Spleen (tissue), 11 donors: Measurements from ENCODE around the gene CROCC2. TPM values are rescaled to one million over a fixed set of nuclear protein-coding genes. Genes with fewer than 3 reads are reported as not detected.
A peak's percentile ranks its signal among the peaks of the same experiment; 100 is the strongest.

ENCODE experiments used
- DNase-seq: peaks from one replicate; pipeline ENCODE4 v3.0.0-alpha.2; 2020
- H3K27ac ChIP-seq, 8 donors: fragments of 200-600 bp; sonication (generic) in 7 of 8; 1 replicate in 4 of 8; 2 replicates in 4 of 8; pipeline versions ENCODE4 v1.5.0 to v1.8.0; 2016 to 2021; ENCODE audit warnings: inconsistent platforms in 4 of 8, mild to moderate bottlenecking in 4 of 8, moderate library complexity in 1 of 8
- H3K27me3 ChIP-seq, 7 donors: fragments of 200-600 bp; sonication (generic) in 6 of 7; replicated peaks in 1 of 7; 1 replicate in 4 of 7; 2 replicates in 3 of 7; pipeline versions ENCODE4 v1.5.0 to v1.8.0; 2016 to 2021; ENCODE audit warnings: inconsistent platforms in 3 of 7, mild to moderate bottlenecking in 1 of 7
- H3K36me3 ChIP-seq, 6 donors: fragments of 200-600 bp; sonication (generic) in 5 of 6; 1 replicate in 4 of 6; 2 replicates in 2 of 6; pipeline versions ENCODE4 v1.5.0 to v1.8.0; 2016 to 2021; ENCODE audit warnings: inconsistent platforms in 2 of 6
- H3K4me1 ChIP-seq, 6 donors: fragments of 200-600 bp; sonication (generic) in 5 of 6; 1 replicate in 3 of 6; 2 replicates in 3 of 6; pipeline versions ENCODE4 v1.5.0 to v1.8.0; 2016 to 2021; ENCODE audit warnings: inconsistent platforms in 3 of 6
- H3K4me3 ChIP-seq, 8 donors: fragments of 200-600 bp; sonication (generic) in 7 of 8; 1 replicate in 4 of 8; 2 replicates in 4 of 8; pipeline versions ENCODE4 v1.5.0 to v1.8.0; 2016 to 2021; ENCODE audit warnings: inconsistent platforms in 4 of 8, mild to moderate bottlenecking in 4 of 8, moderate library complexity in 2 of 8
- H3K9me3 ChIP-seq, 8 donors: fragments of 200-600 bp; sonication (generic) in 7 of 8; 1 replicate in 4 of 8; 2 replicates in 4 of 8; pipeline versions ENCODE4 v1.5.0 to v1.8.0; 2016 to 2021; ENCODE audit warnings: inconsistent platforms in 4 of 8
- CTCF ChIP-seq, 11 experiments: fragments of 200-600 bp in 7 of 11; fragments of 450-650 bp in 4 of 11; sonication (generic) in 4 of 11; IDR thresholded peaks in 8 of 11; conservative IDR thresholded peaks in 3 of 11; 1 replicate in 7 of 11; 2 replicates in 4 of 11; pipeline versions ENCODE4 v1.4.0 to v1.8.0; 2016 to 2021; ENCODE audit warnings: antibody characterized with exemption in 11 of 11, inconsistent platforms in 4 of 11, mild to moderate bottlenecking in 1 of 11
- POLR2A ChIP-seq, 3 donors: fragments of 450-650 bp; IDR thresholded peaks; one replicate each; pipeline ENCODE4 v1.5.1; 2017; ENCODE audit warnings: antibody characterized with exemption in 3 of 3, mild to moderate bottlenecking in 1 of 3
- POLR2AphosphoS5 ChIP-seq, 3 donors: sonication (generic); formaldehyde crosslinking; IDR thresholded peaks; one replicate each; pipeline ENCODE4 v1.5.1; 2017; ENCODE audit warnings: antibody characterized with exemption in 3 of 3
- WGBS, 5 donors: extraction: QIAGEN DNeasy Blood & Tissue Kit in 3 of 5; methylation state at CpG; one replicate each; pipeline versions ENCODE4 v1.1.5 to v1.1.7; 2013 to 2018; 5-methylcytosine and 5-hydroxymethylcytosine counted together
- intact Hi-C: fragments of 100-400 bp; cut with DNase I; formaldehyde crosslinking; loops from one replicate; pipeline ENCODE4 v1.15.0; 2023; ENCODE audit warnings: low total_unique reads
- polyA plus RNA-seq, 3 donors: library from polyadenylated mRNA; stranded (reverse); fragments of 200-250 nt; gene quantifications; one replicate each; pipeline ENCODE4 v1.2.1, GENCODE V29; 2013
- total RNA-seq, 7 donors: library from RNA; depleted of rRNA in 3 of 7; stranded (reverse); fragments of >200 nt in 3 of 7; fragmentation: NEBNext Ultra II Directional in 4 of 7; extraction: Animal tissue kit (Norgen Biotek cat#: 25700) in 4 of 7; gene quantifications; one replicate each; pipeline versions ENCODE4 v1.1.0 to v1.2.1, GENCODE V29; 2016 to 2021
- donor health status: healthy with polysubstance abuse.
- donor health status: DM: no; HTN: no; CAD: no; lungs with moderate emphysema.
- donor health status: DM: no; HTN: no; CAD: no.
- donor health status: Bipolar disorder and iron deficiency.
- donor health status: healthy.
- donor health status: DM: no; HTN: no; CAD: no.
- donor health status: DM: yes; HTN: yes; CAD: no.

The CROCC2 gene
- total and polyA plus RNA-seq, 10 donors = 0.04 to 3.6 (median 0.75) TPM

GRCh38 chr2:240936106-240936505 is 30.0 kb downstream of the CROCC2 start:
- WGBS, 5 donors = 82 to 91% (median 87%) methylated on average over 9 of the region's 9 CpGs
- H3K9me3 ChIP-seq = peaks cover 0 to 32% (median 20%) of the 10 kb centered on the region in 8 donors
- H3K4me3 ChIP-seq = no peak overlapping the region
- DNase-seq = peak; percentile 51
- H3K27me3 ChIP-seq = no peaks in the 10 kb centered on the region
- no peak for TF ChIP-seq CTCF (IDR thresholded peaks at IDR 0.05 in 8 of 11, conservative IDR thresholded peaks at IDR 0.05 in 3 of 11)
- no peak for TF ChIP-seq POLR2AphosphoS5 (IDR thresholded peaks at IDR 0.05)
- TF ChIP-seq POLR2A (IDR thresholded peaks at IDR 0.05) = no peak
- no peak overlapping the region for H3K27ac ChIP-seq
- H3K4me1 ChIP-seq = peaks cover 0 to 13% (median 0%) of the 10 kb centered on the region in 6 donors
- intact Hi-C loops = no loop called here
- H3K36me3 ChIP-seq = no peaks in the 10 kb centered on the region

GRCh38 chr2:240946046-240946445 is 39.9 kb downstream of the CROCC2 start:
- intact Hi-C loops = no loop called here
- H3K36me3 ChIP-seq = no peaks in the 10 kb centered on the region
- WGBS, 5 donors = 88 to 98% (median 92%) methylated on average over 6 to 7 of the region's 7 CpGs
- no peak overlapping the region for H3K27ac ChIP-seq
- peaks cover 0 to 9% (median 0%) of the 10 kb centered on the region in 7 donors for H3K27me3 ChIP-seq
- TF ChIP-seq POLR2A (IDR thresholded peaks at IDR 0.05) = no peak
- TF ChIP-seq CTCF (IDR thresholded peaks at IDR 0.05 in 8 of 11, conservative IDR thresholded peaks at IDR 0.05 in 3 of 11) = no peak
- no peak for TF ChIP-seq POLR2AphosphoS5 (IDR thresholded peaks at IDR 0.05)
- DNase-seq = peak; percentile 44
- H3K4me1 ChIP-seq = no peaks in the 10 kb centered on the region
- peaks cover 0 to 8% (median 0%) of the 10 kb centered on the region in 8 donors for H3K9me3 ChIP-seq
- no peak overlapping the region for H3K4me3 ChIP-seq

- H3K4me3 ChIP-seq = no peak overlapping the region
- H3K4me1 ChIP-seq = no peaks in the 10 kb centered on the region
- H3K36me3 ChIP-seq = no peaks in the 10 kb centered on the region
- H3K27ac ChIP-seq = no peak overlapping the region
- DNase-seq = peak; percentile 65
- peaks cover 0 to 3% (median 0%) of the 10 kb centered on the region in 8 donors for H3K9me3 ChIP-seq
- H3K27me3 ChIP-seq = peaks cover 0 to 9% (median 0%) of the 10 kb centered on the region in 7 donors
- 55 to 80% (median 68%) methylated on average over 2 to 5 of the region's 5 CpGs for WGBS, 5 donors
- TF ChIP-seq POLR2AphosphoS5 (IDR thresholded peaks at IDR 0.05) = peak in 1 of 3 donors; percentile 24
- TF ChIP-seq CTCF (IDR thresholded peaks at IDR 0.05 in 8 of 11, conservative IDR thresholded peaks at IDR 0.05 in 3 of 11) = no peak
- intact Hi-C loops = no loop called here
These were observed 40.5 kb downstream of the CROCC2 start for GRCh38 chr2:240946654-240947053.

- Histone ChIP-seq H3K9me3 (no peaks in the 10 kb centered on the region), H3K36me3 (no peaks in the 10 kb centered on the region), H3K27ac (no peak overlapping the region), H3K4me1 (no peaks in the 10 kb centered on the region), H3K27me3 (peaks cover 0 to 9% (median 0%) of the 10 kb centered on the region in 7 donors), H3K4me3 (no peak overlapping the region)
- intact Hi-C loops = no loop called here
- peak; percentile 55 for DNase-seq
- TF ChIP-seq POLR2A (IDR thresholded peaks at IDR 0.05) (no peak), CTCF (IDR thresholded peaks at IDR 0.05 in 8 of 11, conservative IDR thresholded peaks at IDR 0.05 in 3 of 11) (no peak), POLR2AphosphoS5 (IDR thresholded peaks at IDR 0.05) (no peak)
- WGBS, 5 donors = 72 to 90% (median 77%) methylated on average over 2 to 6 of the region's 6 CpGs
These were observed 41.0 kb downstream of the CROCC2 start for GRCh38 chr2:240947176-240947575.
